Stromal cell of bone marrow (primary cell): ENCODE results near the gene CERS6.
"Not testable (repeated sequence)": the region's sequence is repeated elsewhere in the genome, so short reads cannot be mapped to it uniquely, and the experiment has no call there.

ENCODE experiments used
- DNase-seq: peaks from one replicate; pipeline ENCODE4 v3.0.0-alpha.2; 2012; ENCODE audit warnings: low read depth

The CERS6 gene

GRCh38 chr2:168501466-168502065 is 45.5 kb downstream of the CERS6 start:
- DNase-seq = no peak

- not testable (repeated sequence) for DNase-seq
Observed at GRCh38 chr2:168502852-168503251, 46.8 kb downstream of the CERS6 start.

- no peak for DNase-seq
Observed at GRCh38 chr2:168503901-168504300, 47.8 kb downstream of the CERS6 start.

GRCh38 chr2:168504323-168504722 is 48.3 kb downstream of the CERS6 start:
- no peak for DNase-seq

- DNase-seq = no peak
Observed at GRCh38 chr2:168510125-168510756, 54.2 kb downstream of the CERS6 start.

- DNase-seq = no peak
Observed at GRCh38 chr2:168514692-168515091, 58.6 kb downstream of the CERS6 start.

GRCh38 chr2:168515502-168515901 is 59.4 kb downstream of the CERS6 start:
- DNase-seq = peak; percentile 84

- no peak for DNase-seq
Observed at GRCh38 chr2:168517816-168518215, 61.7 kb downstream of the CERS6 start.

- no peak for DNase-seq
Observed at GRCh38 chr2:168518555-168519066, 62.5 kb downstream of the CERS6 start.

- no peak for DNase-seq
Observed at GRCh38 chr2:168519534-168520308, 63.6 kb downstream of the CERS6 start.

GRCh38 chr2:168521053-168521741 is 65.1 kb downstream of the CERS6 start:
- no peak for DNase-seq

- no peak for DNase-seq
Observed at GRCh38 chr2:168522446-168522845, 66.4 kb downstream of the CERS6 start.

GRCh38 chr2:168524005-168524404 is 67.9 kb downstream of the CERS6 start:
- no peak for DNase-seq

GRCh38 chr2:168525020-168525419 is 68.9 kb downstream of the CERS6 start:
- DNase-seq = no peak

- no peak for DNase-seq
Observed at GRCh38 chr2:168525716-168526446, 69.8 kb downstream of the CERS6 start.

- DNase-seq = no peak
Observed at GRCh38 chr2:168526641-168527040, 70.6 kb downstream of the CERS6 start.

GRCh38 chr2:168528016-168528415 is 71.9 kb downstream of the CERS6 start:
- no peak for DNase-seq

GRCh38 chr2:168528469-168528868 is 72.4 kb downstream of the CERS6 start:
- DNase-seq = no peak

- DNase-seq = no peak
Observed at GRCh38 chr2:168529054-168529833, 73.2 kb downstream of the CERS6 start.

GRCh38 chr2:168529900-168530561 is 74.0 kb downstream of the CERS6 start:
- DNase-seq = no peak
